HCT116 (cell line): ENCODE data around the gene CENPU. TPM values are rescaled to one million over a fixed set of nuclear protein-coding genes. Genes with fewer than 3 reads are reported as not detected.
"Not testable (repeated sequence)": the region's sequence is repeated elsewhere in the genome, so short reads cannot be mapped to it uniquely, and the experiment has no call there.

Experiments
- ATAC-seq: fragments of 200-7000 bp; cut with Tn5 transposase; 2 replicates; pipeline ENCODE4 v1.9.1; 2020; ENCODE audit warnings: mild to moderate bottlenecking, moderate library complexity
- BruUV-seq: library from RNA; stranded (reverse); fragments of 400-500 nt; replicated peaks from 2 replicates; lab custom pipeline; 2021; lab: Mats Ljungman, UMichigan
- CTCF ChIA-PET: fragments of 300-600 bp; sonication (Branson Sonifier 250); formaldehyde crosslinking; loops from one replicate; lab custom pipeline; 2021; ENCODE audit warnings: antibody characterized with exemption; lab: Charles Lee
- POLR2A ChIA-PET: fragments of 300-600, 350-600 bp; sonication (Branson Sonifier 250); formaldehyde crosslinking; loops from one replicate; lab custom pipeline; 2021; ENCODE audit warnings: antibody characterized with exemption; lab: Charles Lee
- RAD21 ChIA-PET, 2 experiments: fragments of 300-600 bp; sonication (Branson Sonifier 250); formaldehyde crosslinking; loops; one replicate each; lab custom pipeline; 2023; ENCODE audit warnings: low total read pairs in 2 of 2; ENCODE audit not compliant: uncharacterized antibody in 2 of 2, unreplicated experiment in 2 of 2, low non-redundant PET in 1 of 2; lab: Charles Lee
- DNase-seq: peaks from one replicate; pipeline ENCODE4 v3.0.0-alpha.2; 2010; ENCODE audit warnings: low read depth, low spot score
- H2AFZ ChIP-seq: fragments of 200-600 bp; shearing (Covaris generic), sonication (generic); 2 replicates; pipeline ENCODE4 v1.6.1; 2017; ENCODE audit warnings: low read depth, mixed run types, mixed read lengths, antibody characterized with exemption, low read length; ENCODE audit not compliant: poor library complexity, severe bottlenecking
- H3K27ac ChIP-seq: 2 replicates; pipeline ENCODE4 v1.5.1; 2012; ENCODE audit warnings: low read depth, low read length
- H3K27me3 ChIP-seq: fragments of 200-600 bp; sonication (generic); 2 replicates; pipeline ENCODE4 v1.6.1; 2016; ENCODE audit warnings: mixed run types, low read length, mixed read lengths; ENCODE audit not compliant: insufficient read depth
- H3K36me3 ChIP-seq, 2 experiments: fragments of 200-500 bp in 1 of 2; fragments of 200-600 bp in 1 of 2; sonication (Bioruptor generic) in 1 of 2; sonication (generic) in 1 of 2; 2 replicates each; pipeline versions ENCODE4 v1.5.1 to v1.6.1; 2014 to 2016; ENCODE audit warnings: low read length in 2 of 2, inconsistent platforms in 1 of 2, mixed read lengths in 1 of 2, mixed run types in 1 of 2; ENCODE audit not compliant: insufficient read depth in 2 of 2, control insufficient read depth in 1 of 2
- H3K4me1 ChIP-seq, 2 experiments: fragments of 200-600 bp in 1 of 2; sonication (generic) in 1 of 2; 2 replicates each; pipeline versions ENCODE4 v1.5.1 to v1.6.1; 2012 to 2017; ENCODE audit warnings: low read length in 2 of 2, inconsistent platforms in 1 of 2, mild to moderate bottlenecking in 1 of 2, mixed read lengths in 1 of 2, mixed run types in 1 of 2, moderate library complexity in 1 of 2; ENCODE audit not compliant: insufficient read depth in 2 of 2, control insufficient read depth in 1 of 2
- H3K4me2 ChIP-seq: fragments of 200-600 bp; sonication (generic); 2 replicates; pipeline ENCODE4 v1.6.1; 2017; ENCODE audit warnings: mixed run types, low read length, mixed read lengths
- H3K4me3 ChIP-seq, 2 experiments: fragments of 200-600 bp in 1 of 2; sonication (generic) in 1 of 2; replicated peaks in 1 of 2; 2 replicates each; pipeline ENCODE4 v1.5.1; 2011 to 2016; ENCODE audit warnings: low read length in 2 of 2, control low read depth in 1 of 2, low read depth in 1 of 2, mild to moderate bottlenecking in 1 of 2, mixed read lengths in 1 of 2, mixed run types in 1 of 2
- H3K79me2 ChIP-seq: fragments of 200-600 bp; sonication (generic); 2 replicates; pipeline ENCODE4 v1.6.1; 2017; ENCODE audit warnings: mild to moderate bottlenecking, mixed run types, low read length, moderate library complexity, mixed read lengths; ENCODE audit not compliant: insufficient read depth
- H3K9ac ChIP-seq: fragments of 200-600 bp; sonication (generic); 2 replicates; pipeline ENCODE4 v1.6.1; 2016; ENCODE audit warnings: low read length, mixed read lengths
- H3K9me2 ChIP-seq: fragments of 200-600 bp; sonication (generic), shearing (Covaris generic); 2 replicates; pipeline ENCODE4 v1.6.1; 2017; ENCODE audit warnings: mixed run types, mild to moderate bottlenecking, moderate library complexity; ENCODE audit not compliant: insufficient read depth
- H3K9me3 ChIP-seq, 2 experiments: fragments of 200-500 bp in 1 of 2; fragments of 200-600 bp in 1 of 2; sonication (Bioruptor generic) in 1 of 2; sonication (generic) in 1 of 2; 2 replicates each; pipeline ENCODE4 v1.6.1; 2014 to 2017; ENCODE audit warnings: low read length in 2 of 2, mixed read lengths in 2 of 2, inconsistent platforms in 1 of 2, low read depth in 1 of 2, mild to moderate bottlenecking in 1 of 2, mixed run types in 1 of 2, moderate library complexity in 1 of 2; ENCODE audit not compliant: control insufficient read depth in 1 of 2, insufficient read depth in 1 of 2
- H4K20me1 ChIP-seq: fragments of 200-600 bp; sonication (generic), shearing (Covaris generic); 2 replicates; pipeline ENCODE4 v1.6.1; 2017; ENCODE audit warnings: mixed run types, mild to moderate bottlenecking, moderate library complexity; ENCODE audit not compliant: insufficient read depth
- JUND ChIP-seq: IDR thresholded peaks from 2 replicates; pipeline ENCODE4 v1.6.1; 2012
- ZBTB33 ChIP-seq: IDR thresholded peaks from 2 replicates; pipeline ENCODE4 v1.6.1; 2011; ENCODE audit warnings: mild to moderate bottlenecking, low read length, moderate library complexity; ENCODE audit not compliant: insufficient replicate concordance; ENCODE audit errors: extremely low read depth
- intact Hi-C: fragments of 100-400 bp; cut with micrococcal nuclease; formaldehyde crosslinking; loops from 2 replicates; pipeline ENCODE4 v1.10.0; 2022
- total RNA-seq: library from RNA; stranded (reverse); gene quantifications from one replicate; pipeline ENCODE4 v1.2.1, GENCODE V29; 2021; ENCODE audit not compliant: unreplicated experiment

CENPU gene
- total RNA-seq, 1 experiment from 2014 or later: 28.2 TPM

GRCh38 chr4:184743650-184744049, 9.8 kb upstream of the CENPU start:
- Histone ChIP-seq H3K9ac (no peak overlapping the region), H3K9me3 (no peaks in the 10 kb centered on the region), H2AFZ (no peak overlapping the region), H3K27ac (no peak overlapping the region), H3K4me1 (peaks cover 0 to 9% of the 10 kb centered on the region in 2 experiments; a peak in 1 of 4 replicates), H4K20me1 (no peaks in the 10 kb centered on the region), H3K36me3 (no peaks in the 10 kb centered on the region), H3K27me3 (no peaks in the 10 kb centered on the region), H3K9me2 (no peaks in the 10 kb centered on the region), H3K4me2 (no peak overlapping the region), H3K79me2 (no peaks in the 10 kb centered on the region), H3K4me3 (no peak overlapping the region)
- ATAC-seq: no peak
- ChIA-PET POLR2A (no interaction called here), RAD21 (no interaction called here), CTCF (no interaction called here)
- no peak for DNase-seq
- TF ChIP-seq ZBTB33 (no peak), JUND (no peak)
- intact Hi-C loops: no loop called here
- no TSS peak for BruUV-seq

GRCh38 chr4:184741651-184742050, 7.8 kb upstream of the CENPU start:
- CTCF ChIA-PET: interaction anchor here (1.0 kb wide), 1 partner anchor 355 kb away, joined by 3 read pairs; no protein-coding TSS in a partner anchor
- H3K79me2 ChIP-seq, ATAC-seq, RAD21 ChIA-PET, intact Hi-C loops, H3K27ac ChIP-seq, H3K27me3 ChIP-seq, H3K36me3 ChIP-seq, DNase-seq, H3K9ac ChIP-seq, H3K4me3 ChIP-seq, H3K4me1 ChIP-seq, POLR2A ChIA-PET, H3K9me3 ChIP-seq, H2AFZ ChIP-seq, BruUV-seq, H3K9me2 ChIP-seq, H4K20me1 ChIP-seq, H3K4me2 ChIP-seq: not testable (repeated sequence)
